Stimulated activated CD8-positive, alpha-beta memory T cell treated with anti-CD3 and anti-CD28 coated beads, Interleukin-4, amount 100 ng/mL, for 24 hours (primary cell): ENCODE results near the gene MTFP1.
A peak's percentile ranks its signal among the peaks of the same experiment; 100 is the strongest.
"Not testable (repeated sequence)": the region's sequence is repeated elsewhere in the genome, so short reads cannot be mapped to it uniquely, and the experiment has no call there.

Experiments
- DNase-seq: peaks from one replicate; pipeline ENCODE4 v3.0.0-alpha.2; 2020; ENCODE audit warnings: low read depth

Gene MTFP1

DNA sequence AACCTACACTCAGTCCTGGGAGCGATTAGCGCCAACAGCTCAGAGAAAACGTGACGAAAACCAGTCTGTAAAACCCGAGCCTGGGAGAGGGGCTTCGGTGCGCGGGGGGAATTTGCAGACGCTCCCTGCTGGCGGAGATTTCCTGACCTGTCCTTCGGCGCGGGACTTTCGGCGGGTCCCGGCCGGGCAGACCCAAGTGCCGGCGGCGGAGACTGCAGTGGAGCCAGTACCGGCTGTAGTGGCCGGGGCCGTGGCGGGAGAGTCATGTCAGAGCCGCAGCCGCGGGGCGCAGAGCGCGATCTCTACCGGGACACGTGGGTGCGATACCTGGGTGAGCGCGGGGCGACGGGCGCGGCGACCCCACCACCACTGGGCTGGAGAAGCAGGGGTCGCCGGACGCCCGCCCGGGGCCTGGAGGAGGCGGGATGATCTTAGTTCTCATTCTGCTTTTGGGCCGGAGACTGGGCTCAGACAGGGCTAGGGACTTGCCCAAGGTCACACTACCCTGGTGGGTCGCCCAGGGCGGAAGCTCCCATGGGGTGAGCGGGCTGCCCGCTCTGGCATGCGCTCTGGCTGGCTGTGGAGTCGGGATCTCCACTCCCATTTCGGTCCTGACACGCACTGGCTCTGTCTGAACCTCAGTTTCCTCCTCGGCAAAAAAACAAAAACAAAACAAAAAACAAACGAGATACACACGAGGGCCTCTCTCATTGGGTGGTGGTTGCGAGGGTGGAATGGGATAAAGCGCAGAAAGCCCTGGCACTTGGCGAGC is at the start of gene MTFP1:
Gene MTFP1 (plus strand): TSS at position 153 of the 772 bp plus-strand sequence. CDS start 112 bp downstream, at position 265.
- DNase-seq: peak; percentile 29

DNA sequence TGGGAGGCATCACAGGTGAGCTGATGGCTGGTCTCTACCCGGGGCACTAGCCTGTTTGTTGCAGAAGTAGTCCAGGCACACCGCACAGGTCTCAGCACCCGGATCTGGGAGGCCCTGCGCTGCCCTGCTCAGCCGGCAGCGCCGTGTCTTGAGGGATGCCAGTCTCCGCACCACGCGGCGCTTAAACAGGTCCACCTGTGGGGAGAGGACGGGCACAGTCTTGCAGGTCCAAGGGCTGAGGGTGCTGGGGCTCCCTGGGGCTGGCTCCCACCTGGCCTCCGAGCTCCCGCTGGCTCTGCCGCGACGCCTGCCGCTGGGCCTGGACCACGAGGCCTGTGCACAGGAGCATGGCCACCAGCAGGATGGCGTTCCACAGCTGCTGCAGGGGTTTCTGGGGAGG is 45.6 kb upstream of the MTFP1 start:
- no peak for DNase-seq

DNA sequence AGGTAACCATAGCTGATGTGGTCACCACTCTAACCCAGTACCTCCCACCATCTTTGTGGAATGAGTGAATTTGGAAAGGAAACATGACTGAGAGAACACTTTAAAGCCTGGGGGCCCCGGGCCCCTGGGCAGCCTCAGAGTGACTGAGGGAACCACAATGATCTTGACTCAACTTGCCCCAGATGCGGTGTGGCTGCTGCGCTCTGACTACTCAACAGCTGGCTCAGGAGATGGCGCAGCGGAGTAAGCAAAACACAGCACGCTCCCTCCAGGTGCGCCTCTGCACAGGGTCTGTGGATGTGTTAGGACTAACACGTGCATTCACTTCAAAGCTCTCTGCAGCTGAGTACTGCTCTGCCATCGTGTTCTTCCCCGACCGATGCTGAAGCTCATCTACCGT is 44.3 kb upstream of the MTFP1 start:
- no peak for DNase-seq

- no peak for DNase-seq
Measured at GRCh38 chr22:30382340-30382739, 43.2 kb upstream of the MTFP1 start.

- no peak for DNase-seq
Measured at GRCh38 chr22:30383061-30383460, 42.5 kb upstream of the MTFP1 start.

- DNase-seq: no peak
Measured at GRCh38 chr22:30385942-30386341, 39.6 kb upstream of the MTFP1 start.

DNA sequence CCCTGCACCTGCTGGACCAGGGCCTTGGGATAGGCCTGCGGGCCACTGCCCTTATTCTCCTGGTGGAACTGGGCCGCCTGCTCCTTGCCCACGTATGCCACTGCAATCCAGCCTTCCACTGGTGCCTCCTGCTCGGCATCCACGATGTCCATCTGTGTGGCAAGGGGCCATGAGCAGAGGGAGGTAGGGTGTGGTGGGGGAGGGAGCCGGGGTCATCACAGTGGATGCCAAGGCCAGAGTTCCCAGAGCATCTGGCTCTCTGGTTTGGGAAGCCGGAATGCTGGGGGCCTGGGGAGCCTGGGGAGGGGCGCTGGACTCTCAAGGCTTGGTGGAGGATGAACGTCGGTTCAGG is 39.0 kb upstream of the MTFP1 start:
- no peak for DNase-seq

DNA sequence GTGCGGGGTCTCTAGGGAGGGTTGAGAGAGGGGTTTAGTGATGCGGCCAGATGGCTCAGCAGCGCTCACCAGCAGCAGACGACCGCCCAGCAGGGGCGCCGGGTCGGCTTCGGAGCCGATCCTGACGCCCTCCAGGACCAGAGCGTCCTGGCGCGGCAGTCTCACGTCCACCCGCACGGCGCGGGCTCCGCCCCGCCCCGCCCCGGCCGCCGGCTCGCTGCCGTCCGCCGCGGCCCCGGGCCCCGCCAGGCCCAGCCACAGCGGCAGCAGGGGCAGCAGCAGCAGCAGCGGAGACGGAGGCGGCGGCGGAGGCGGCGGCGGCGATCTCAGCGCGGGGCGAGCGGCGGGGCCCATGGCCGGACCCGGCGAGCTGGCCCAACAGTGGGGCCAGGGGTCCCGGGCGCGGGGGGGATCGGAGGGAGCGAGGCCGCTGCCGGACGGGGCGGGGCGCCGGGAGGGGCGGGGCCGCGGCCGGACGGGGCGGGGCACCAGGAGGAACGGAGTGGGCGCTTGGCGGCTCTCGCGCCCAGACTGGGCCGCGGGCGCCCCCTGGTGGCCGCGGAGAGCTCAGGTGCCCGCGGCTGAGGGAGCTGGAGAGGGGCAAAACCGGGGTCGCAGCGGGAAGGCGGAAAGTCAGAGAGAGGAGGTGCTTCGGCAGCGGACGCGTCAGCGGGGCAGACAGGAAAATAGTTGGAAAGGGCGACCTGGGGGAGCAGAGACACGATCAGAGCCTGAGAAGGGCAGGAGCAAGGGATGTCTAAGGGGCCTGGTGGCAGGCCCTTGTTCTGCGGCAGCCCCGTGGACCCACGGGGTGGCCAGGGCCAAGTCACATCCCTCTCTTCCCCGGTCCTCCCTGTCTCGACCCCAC is 38.4 kb upstream of the MTFP1 start, which contains the start of gene RNF215:
Gene RNF215 (minus strand): TSS at position 452 of the 868 bp plus-strand sequence. CDS start 98 bp downstream, at position 354.
- DNase-seq: peak; percentile 74

- DNase-seq: peak; percentile 57
Measured at GRCh38 chr22:30390974-30391691, 34.4 kb upstream of the MTFP1 start.

DNA sequence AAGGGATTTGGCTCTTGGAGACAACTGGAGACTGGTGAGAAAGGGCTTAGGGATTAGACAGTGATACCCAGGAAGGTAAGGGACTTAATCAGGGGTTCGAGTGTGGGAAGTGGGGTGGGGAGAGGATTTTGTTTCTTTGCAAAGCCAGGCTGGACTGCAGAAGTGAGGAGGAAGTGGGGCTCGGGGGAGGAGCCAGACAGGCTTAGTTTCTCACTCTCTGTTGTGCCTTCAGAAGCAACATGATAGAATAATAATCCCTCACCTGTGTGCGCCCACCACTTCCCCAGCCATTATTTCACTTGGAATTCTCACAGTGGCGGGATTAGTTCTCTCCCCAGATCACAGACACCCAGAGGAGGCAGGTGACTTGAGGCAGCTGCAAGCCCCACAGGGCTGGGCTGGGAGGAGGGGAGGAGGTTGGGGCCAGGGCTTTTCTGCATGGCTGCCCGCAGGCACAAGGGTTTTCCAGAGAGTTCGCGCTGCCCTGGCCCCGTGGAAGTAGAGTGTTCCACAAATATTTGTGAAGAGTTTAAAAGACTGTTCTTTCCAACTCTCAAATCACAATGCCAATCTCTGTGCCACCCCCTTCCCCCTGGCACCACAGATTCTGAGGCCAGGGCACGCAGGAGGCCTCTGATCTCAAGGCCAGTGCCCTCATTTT is 32.8 kb upstream of the MTFP1 start:
- DNase-seq: no peak

GRCh38 chr22:30393322-30393680 is 32.3 kb upstream of the MTFP1 start:
- DNase-seq: no peak

- no peak for DNase-seq
Measured at GRCh38 chr22:30393885-30394284, 31.7 kb upstream of the MTFP1 start.

- DNase-seq: peak; percentile 49
Measured at GRCh38 chr22:30396871-30397655, 28.5 kb upstream of the MTFP1 start, which contains the start of gene SEC14L2. TSS of gene SEC14L2 (plus strand) at chr22:30397018. CDS start at chr22:30397117, 99 bp downstream.

DNA sequence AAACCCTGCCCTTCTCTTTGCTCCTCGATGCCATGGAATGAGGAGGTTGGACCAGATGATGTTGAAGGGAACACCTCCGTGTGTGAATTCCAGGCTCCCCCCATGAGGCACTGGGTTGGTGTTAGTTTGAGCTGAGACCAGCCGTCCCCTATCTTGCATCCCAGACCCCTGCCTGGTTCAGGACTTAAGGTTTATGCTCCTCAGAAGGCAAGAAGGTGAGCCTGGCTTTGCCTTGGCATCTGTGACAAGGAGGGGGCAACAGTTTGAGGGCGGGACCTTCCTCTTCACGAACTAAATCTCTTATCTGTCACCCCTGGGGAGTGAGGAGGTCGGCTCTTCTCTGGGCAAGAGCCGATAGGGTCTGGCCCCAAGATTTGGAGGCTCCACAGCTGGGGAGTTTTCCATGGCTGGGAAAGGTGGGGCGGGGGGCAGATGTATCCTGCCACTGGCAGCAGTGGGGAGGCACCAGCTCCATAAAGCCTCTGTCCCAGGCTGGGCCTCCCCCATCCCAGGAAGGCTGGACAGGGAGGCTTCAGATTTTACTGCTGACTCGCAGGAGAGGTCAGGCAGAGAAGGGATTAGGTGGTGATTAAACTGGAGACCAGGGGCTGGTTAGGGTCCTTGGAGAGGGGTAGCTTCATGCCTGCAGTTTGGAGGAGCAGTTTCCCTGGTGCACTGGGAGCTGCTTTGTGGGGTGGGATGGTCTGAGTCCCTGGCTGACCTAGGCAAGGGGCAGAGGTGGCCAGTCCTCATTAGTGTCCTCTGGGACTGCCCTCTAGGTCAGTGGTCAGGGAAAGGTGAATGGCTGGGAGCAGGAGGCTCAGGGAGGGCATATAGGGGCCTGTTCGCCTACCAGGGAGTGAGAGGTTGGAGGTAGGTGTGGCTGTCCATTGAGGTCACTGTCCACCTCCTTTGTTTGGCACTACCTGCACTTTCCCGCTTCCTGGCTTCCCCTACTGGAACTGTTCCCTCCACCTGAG is 27.6 kb upstream of the MTFP1 start:
- no peak for DNase-seq

- DNase-seq: no peak
Measured at GRCh38 chr22:30398685-30399680, 26.6 kb upstream of the MTFP1 start.

DNA sequence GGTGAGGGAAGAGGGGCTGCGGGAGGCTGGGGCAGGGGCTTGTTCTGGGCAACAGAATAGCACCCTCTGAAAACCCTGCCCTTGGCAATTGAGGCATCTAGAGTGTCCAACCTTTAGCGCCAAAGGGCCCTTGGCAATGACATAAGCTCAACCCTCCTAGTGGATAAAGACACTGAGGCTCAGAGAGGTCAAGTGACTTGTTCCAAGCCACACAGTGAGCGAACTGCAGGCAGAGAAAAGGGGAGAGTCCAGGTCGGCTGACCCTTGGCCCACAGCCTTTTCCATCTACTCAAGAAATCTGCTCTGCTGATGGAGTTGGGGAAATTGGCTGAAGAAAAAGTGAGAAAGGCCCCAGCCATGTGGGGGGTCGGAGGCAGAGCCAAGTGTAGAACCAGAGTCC is 25.9 kb upstream of the MTFP1 start:
- DNase-seq: no peak

DNA sequence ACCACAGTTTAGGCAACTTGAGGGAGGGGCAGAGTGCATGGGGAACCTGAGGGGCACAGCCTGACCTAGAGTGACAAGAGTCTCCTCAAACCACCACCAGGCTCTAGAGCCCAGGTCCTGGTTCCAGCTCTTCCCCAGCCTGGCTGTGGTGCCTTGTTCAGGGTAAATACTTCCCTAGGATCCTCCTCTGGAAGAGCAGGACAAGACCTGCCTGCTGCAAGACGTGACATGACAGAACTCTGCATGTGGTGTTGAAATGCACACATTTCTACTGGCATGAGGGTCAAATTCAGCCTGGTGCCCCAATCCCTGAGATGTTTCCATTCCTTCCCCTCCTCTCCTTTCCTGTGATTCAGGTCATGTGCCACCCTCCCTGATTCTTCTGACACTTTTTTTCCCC is 25.4 kb upstream of the MTFP1 start:
- DNase-seq: no peak

DNA sequence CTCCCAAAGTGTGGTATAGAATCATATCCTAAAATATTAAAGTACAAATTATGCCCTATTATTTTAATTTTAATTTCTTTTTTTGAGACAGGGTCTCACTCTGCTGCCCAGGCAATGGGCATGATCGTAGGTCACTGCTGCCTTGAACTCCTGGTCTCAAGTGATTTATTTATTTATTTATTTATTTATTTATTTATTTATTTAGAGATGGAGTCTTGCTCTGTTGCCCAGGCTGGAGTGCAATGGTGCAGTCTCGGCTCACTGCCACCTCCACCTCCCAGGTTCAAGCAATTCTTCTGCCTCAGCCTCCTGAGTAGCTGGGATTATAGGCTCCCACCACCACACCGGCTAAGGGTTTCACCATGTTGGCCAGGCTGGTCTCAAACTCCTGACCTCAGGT is 24.5 kb upstream of the MTFP1 start:
- not testable (repeated sequence) for DNase-seq
